GM12878 (cell line): ENCODE results near the gene PPP3CA. TPM values are rescaled to one million over a fixed set of nuclear protein-coding genes. Genes with fewer than 3 reads are reported as not detected.

ENCODE experiments used
- ATAC-seq: fragments of 200-7000 bp; cut with Tn5 transposase; 3 replicates; pipeline ENCODE4 v1.9.1; 2020; ENCODE audit warnings: mild to moderate bottlenecking, moderate library complexity
- BruUV-seq: library from RNA; stranded (reverse); fragments of 400-500 nt; replicated peaks from 2 replicates; lab custom pipeline; 2021; lab: Mats Ljungman, UMichigan
- CTCF ChIA-PET: fragments of 300-600 bp; sonication (Branson Sonifier 250); formaldehyde crosslinking; extraction: SDS; loops from one replicate; lab custom pipeline; 2021; ENCODE audit warnings: inconsistent platforms; lab: Yijun Ruan, JAX
- POLR2A ChIA-PET: fragments of 350-600 bp; formaldehyde crosslinking; extraction: SDS; loops from one replicate; lab custom pipeline; 2021; ENCODE audit warnings: inconsistent platforms; lab: Charles Lee
- RAD21 ChIA-PET: fragments of 300-600 bp; sonication (Branson Sonifier 250); formaldehyde crosslinking; loops from one replicate; lab custom pipeline; 2023; ENCODE audit warnings: antibody characterized with exemption; ENCODE audit not compliant: unreplicated experiment; lab: Charles Lee
- SMC1A ChIA-PET: fragments of 300-600 bp; sonication (Branson Sonifier 250); formaldehyde crosslinking; loops from one replicate; lab custom pipeline; 2023; ENCODE audit not compliant: unreplicated experiment, uncharacterized antibody; lab: Charles Lee
- DNase-seq: peaks from one replicate; pipeline ENCODE4 v3.0.0-alpha.2; 2011; ENCODE audit warnings: low read depth, low spot score
- FAIRE-seq: peaks from 3 replicates; lab custom pipeline; 2011; peaks lifted over from hg19 to GRCh38; lab: Jason Lieb, UNC
- H2AFZ ChIP-seq: 2 replicates; pipeline ENCODE4 v1.6.0; 2011; ENCODE audit warnings: low read depth, low read length, control low read depth; ENCODE audit not compliant: control insufficient read depth
- H3K27ac ChIP-seq: 2 replicates; pipeline ENCODE4 v1.5.1; 2011; ENCODE audit warnings: control low read depth; ENCODE audit not compliant: control insufficient read depth, insufficient read depth
- H3K27me3 ChIP-seq, 2 experiments: replicated peaks in 1 of 2; 2 replicates each; pipeline versions ENCODE4 v1.6.0 to v1.6.1; 2011; ENCODE audit warnings: low read length in 1 of 2; ENCODE audit not compliant: control insufficient read depth in 2 of 2, insufficient read depth in 2 of 2
- H3K36me3 ChIP-seq, 2 experiments: 2 replicates each; pipeline ENCODE4 v1.5.1; 2011; ENCODE audit warnings: low read length in 1 of 2; ENCODE audit not compliant: control insufficient read depth in 2 of 2, insufficient read depth in 2 of 2
- H3K4me1 ChIP-seq: 2 replicates; pipeline ENCODE4 v1.6.1; 2011; ENCODE audit warnings: mild to moderate bottlenecking, low read length, moderate library complexity, mixed read lengths; ENCODE audit not compliant: control insufficient read depth, insufficient read depth
- H3K4me2 ChIP-seq: 2 replicates; pipeline ENCODE4 v1.6.0; 2011; ENCODE audit warnings: control low read depth; ENCODE audit not compliant: control insufficient read depth, insufficient read depth
- H3K4me3 ChIP-seq: fragments of 200-600 bp; sonication (generic); 2 replicates; pipeline ENCODE4 v1.5.1; 2016
- H3K79me2 ChIP-seq: 2 replicates; pipeline ENCODE4 v1.6.0; 2011; ENCODE audit warnings: low read length; ENCODE audit not compliant: control insufficient read depth, insufficient read depth
- H3K9ac ChIP-seq: 2 replicates; pipeline ENCODE4 v1.8.0; 2011; ENCODE audit warnings: low read length, control low read depth, mixed read lengths; ENCODE audit not compliant: control insufficient read depth, insufficient read depth
- H3K9me3 ChIP-seq: replicated peaks from 3 replicates; pipeline ENCODE4 v1.5.1; 2011; ENCODE audit warnings: mild to moderate bottlenecking, low read length; ENCODE audit not compliant: control insufficient read depth, insufficient read depth
- H4K20me1 ChIP-seq: 2 replicates; pipeline ENCODE4 v1.6.0; 2011; ENCODE audit not compliant: control insufficient read depth, insufficient read depth
- CEBPZ ChIP-seq: fragments of 150-350 bp; IDR thresholded peaks from 2 replicates; pipeline ENCODE4 v1.6.1; 2016; ENCODE audit warnings: low read depth, low read length
- CTCF ChIP-seq, 3 experiments: IDR thresholded peaks in 2 of 3; conservative IDR thresholded peaks in 1 of 3; 2 replicates each; pipeline ENCODE4 v1.5.1; 2011; ENCODE audit warnings: low read depth in 3 of 3, low read length in 3 of 3, mild to moderate bottlenecking in 3 of 3, control low read depth in 2 of 3, moderate library complexity in 2 of 3, inconsistent platforms in 1 of 3, mixed read lengths in 1 of 3; ENCODE audit not compliant: control insufficient read depth in 2 of 3, insufficient read depth in 1 of 3; ENCODE audit errors: extremely low read depth in 1 of 3
- HDAC2 ChIP-seq: fragments of 200-600 bp; sonication (generic); IDR thresholded peaks from 2 replicates; pipeline ENCODE4 v1.6.1; 2017
- JUND ChIP-seq: IDR thresholded peaks from 2 replicates; pipeline ENCODE4 v1.6.1; 2012; ENCODE audit warnings: low read depth, mild to moderate bottlenecking, low read length, improper control_type of control experiment, moderate library complexity
- LARP7 ChIP-seq: fragments of 450-650 bp; IDR thresholded peaks from 2 replicates; pipeline ENCODE4 v1.6.1; 2017; ENCODE audit warnings: mild to moderate bottlenecking
- MEF2A ChIP-seq: IDR thresholded peaks from 2 replicates; pipeline ENCODE4 v1.6.1; 2011; ENCODE audit warnings: low read depth, mild to moderate bottlenecking, low read length, moderate library complexity; ENCODE audit not compliant: insufficient read depth
- RAD21 ChIP-seq: IDR thresholded peaks from 2 replicates; pipeline ENCODE4 v1.6.1; 2011; ENCODE audit warnings: mild to moderate bottlenecking, low read depth, low read length, moderate library complexity; ENCODE audit not compliant: insufficient read depth
- RUNX3 ChIP-seq: IDR thresholded peaks from 2 replicates; pipeline ENCODE4 v1.6.1; 2012; ENCODE audit warnings: low read length, inconsistent platforms
- SIX5 ChIP-seq: IDR thresholded peaks from 2 replicates; pipeline ENCODE4 v1.6.1; 2011; ENCODE audit warnings: mild to moderate bottlenecking, low read depth, low read length, moderate library complexity; ENCODE audit not compliant: severe bottlenecking
- SMC3 ChIP-seq: IDR thresholded peaks from 2 replicates; pipeline ENCODE4 v1.6.1; 2011; ENCODE audit warnings: low read length, improper control_type of control experiment, borderline replicate concordance
- WGBS: methylation state at CpG from one replicate; pipeline ENCODE4 v1.1.6; 2016; ENCODE audit warnings: low lambda C conversion rate; ENCODE audit not compliant: insufficient replicate concordance, insufficient coverage; ENCODE audit errors: missing lambda C conversion rate; 5-methylcytosine and 5-hydroxymethylcytosine counted together
- in situ Hi-C: fragments of 300-500 bp; cut with MboI; formaldehyde crosslinking; loops from 9 replicates; pipeline ENCODE4 v1.14.3; 2018; ENCODE audit warnings: mixed read lengths
- intact Hi-C: fragments of 100-400 bp; cut with micrococcal nuclease; formaldehyde crosslinking; loops from one replicate; pipeline ENCODE4 v1.14.2; 2022; ENCODE audit not compliant: unreplicated experiment
- polyA plus RNA-seq, 11 experiments: library from polyadenylated mRNA; depleted of rRNA in 4 of 11; unstranded in 6 of 11; stranded (reverse) in 5 of 11; fragments of >200 nt; fragmentation: Nextera tagmentation in 4 of 11; fragmentation: Illumina TruSeq in 1 of 11; extraction: Ambion mirVana in 4 of 11; extraction: Trizol in 1 of 11; gene quantifications; 1 replicate in 1 of 11; 2 replicates in 10 of 11; pipeline versions ENCODE4 v1.2.1 to v1.2.3, GENCODE V29; 2011 to 2016; ENCODE audit warnings: inconsistent platforms in 2 of 11, missing spikeins in 2 of 11, low read depth in 1 of 11
- total RNA-seq, 4 experiments: library from RNA; depleted of rRNA in 3 of 4; stranded (reverse); fragments of >200 nt in 3 of 4; fragmentation: Illumina TruSeq in 1 of 4; extraction: Trizol in 1 of 4; gene quantifications; 2 replicates each; pipeline versions ENCODE4 v1.2.1 to v1.2.3, GENCODE V29; 2013 to 2021
- TF ChIP-seq, protein P1 (sequence below): fragments of 450-650 bp; IDR thresholded peaks from 2 replicates; pipeline ENCODE4 v1.6.1; 2017; ENCODE audit warnings: mild to moderate bottlenecking, low read depth, inconsistent platforms; ENCODE audit not compliant: poor library complexity, severe bottlenecking

Gene PPP3CA
- total and polyA plus RNA-seq, 10 of the 15 experiments (the other 5 are each of a cell fraction or from before 2014, with no cell fraction given) = 0.33 to 9.0 (median 1.0) TPM

GRCh38 chr4:101187841-101188240, 159.5 kb downstream of the PPP3CA start:
- Histone ChIP-seq H3K9ac (no peak overlapping the region), H3K9me3 (no peaks in the 10 kb centered on the region), H3K4me2 (no peak overlapping the region), H4K20me1 (no peaks in the 10 kb centered on the region), H3K27me3 (no peaks in the 10 kb centered on the region), H3K27ac (no peak overlapping the region), H3K4me1 (no peaks in the 10 kb centered on the region), H3K4me3 (no peak overlapping the region), H2AFZ (no peak overlapping the region), H3K79me2 (no peaks in the 10 kb centered on the region), H3K36me3 (no peaks in the 10 kb centered on the region; a peak in 1 of 4 replicates)
- ChIA-PET CTCF (interaction anchor here (1.0 to 1.1 kb wide), 2 partner anchors 14 to 542 kb away, joined by 3 to 5 read pairs; no protein-coding TSS in a partner anchor), POLR2A (no interaction called here), RAD21 (interaction anchor here (1.3 kb wide), 1 partner anchor 18 kb away, joined by 3 read pairs; no protein-coding TSS in a partner anchor), SMC1A (interaction anchor here (1.2 to 2.2 kb wide), 3 partner anchors 12 to 45 kb away, joined by 3 to 8 read pairs (median 3); no protein-coding TSS in a partner anchor)
- ATAC-seq (no peak), DNase-seq (no peak), FAIRE-seq (no peak)
- peak; percentile 14; the same call in 1 of the 2 replicates for TF ChIP-seq SMC3
- no peak for TF ChIP-seq LARP7
- no peak for TF ChIP-seq SIX5
- TF ChIP-seq MEF2A = no peak
- TF ChIP-seq JUND = no peak
- peak in 1 of 3 experiments; percentile 4; a peak in 1 of 6 replicates for TF ChIP-seq CTCF (IDR thresholded peaks at IDR 0.05 in 2 of 3, conservative IDR thresholded peaks at IDR 0.05 in 1 of 3; ENCODE audit: control insufficient read depth in 2 of 3, extremely low read depth in 1 of 3, insufficient read depth in 1 of 3, low read depth in 3 of 3, low read length in 3 of 3)
- no peak for TF ChIP-seq RUNX3
- TF ChIP-seq RAD21 = 0 out of 2 replicates have a peak, but pooled peaks have one; percentile 5
- no peak for TF ChIP-seq HDAC2
- no peak for TF ChIP-seq CEBPZ
- TF ChIP-seq, protein P1, sequence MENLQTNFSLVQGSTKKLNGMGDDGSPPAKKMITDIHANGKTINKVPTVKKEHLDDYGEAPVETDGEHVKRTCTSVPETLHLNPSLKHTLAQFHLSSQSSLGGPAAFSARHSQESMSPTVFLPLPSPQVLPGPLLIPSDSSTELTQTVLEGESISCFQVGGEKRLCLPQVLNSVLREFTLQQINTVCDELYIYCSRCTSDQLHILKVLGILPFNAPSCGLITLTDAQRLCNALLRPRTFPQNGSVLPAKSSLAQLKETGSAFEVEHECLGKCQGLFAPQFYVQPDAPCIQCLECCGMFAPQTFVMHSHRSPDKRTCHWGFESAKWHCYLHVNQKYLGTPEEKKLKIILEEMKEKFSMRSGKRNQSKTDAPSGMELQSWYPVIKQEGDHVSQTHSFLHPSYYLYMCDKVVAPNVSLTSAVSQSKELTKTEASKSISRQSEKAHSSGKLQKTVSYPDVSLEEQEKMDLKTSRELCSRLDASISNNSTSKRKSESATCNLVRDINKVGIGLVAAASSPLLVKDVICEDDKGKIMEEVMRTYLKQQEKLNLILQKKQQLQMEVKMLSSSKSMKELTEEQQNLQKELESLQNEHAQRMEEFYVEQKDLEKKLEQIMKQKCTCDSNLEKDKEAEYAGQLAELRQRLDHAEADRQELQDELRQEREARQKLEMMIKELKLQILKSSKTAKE = no peak
- intact Hi-C loops = loop anchor here (10.0 kb wide), 1 partner anchor 247 kb away; no protein-coding TSS in a partner anchor
- BruUV-seq = no TSS peak
- 89% methylated on average over 5 of the region's 5 CpGs for WGBS
- in situ Hi-C loops = no loop called here
